GM13977 (cell line): ENCODE measurements around the gene KRTAP1-1.

Source experiments
- DNase-seq: peaks from one replicate; pipeline ENCODE4 v3.0.0; 2012; ENCODE audit warnings: low spot score
- CTCF ChIP-seq: IDR thresholded peaks from 2 replicates; pipeline ENCODE4 v1.5.1; 2012; ENCODE audit warnings: mild to moderate bottlenecking, control low read depth; ENCODE audit not compliant: insufficient read depth; ENCODE audit errors: extremely low read depth, missing control alignments
- in situ Hi-C: fragments of 300-500 bp; cut with MboI; formaldehyde crosslinking; loops from one replicate; pipeline ENCODE4 v1.12.0; 2022; ENCODE audit warnings: low sequenced_read_pairs, low pct_unique_long_range_greater_than_20kb, mixed read lengths, inconsistent platforms; ENCODE audit not compliant: unreplicated experiment

KRTAP1-1 gene

GRCh38 chr17:41015454-41015853 lies 25.8 kb downstream of the KRTAP1-1 start:
- TF ChIP-seq CTCF = no peak
- in situ Hi-C loops = no loop called here
- DNase-seq = no peak

GRCh38 chr17:41013606-41014005 lies 27.6 kb downstream of the KRTAP1-1 start:
- in situ Hi-C loops = no loop called here
- DNase-seq = no peak

GRCh38 chr17:41013181-41013580 lies 28.1 kb downstream of the KRTAP1-1 start:
- TF ChIP-seq CTCF = no peak

More at GRCh38 chr17:41013606-41014005, 27.6 kb downstream of the KRTAP1-1 start:
- no peak for TF ChIP-seq CTCF

GRCh38 chr17:41012326-41013120 lies 28.7 kb downstream of the KRTAP1-1 start:
- in situ Hi-C loops = no loop called here
- no peak for TF ChIP-seq CTCF
- DNase-seq = no peak

More at GRCh38 chr17:41013181-41013580, 28.1 kb downstream of the KRTAP1-1 start:
- in situ Hi-C loops = no loop called here
- DNase-seq = no peak

- no peak for TF ChIP-seq CTCF
- in situ Hi-C loops = no loop called here
Observed at GRCh38 chr17:41010441-41010840, 30.8 kb downstream of the KRTAP1-1 start.

GRCh38 chr17:41009936-41010335 lies 31.3 kb downstream of the KRTAP1-1 start:
- in situ Hi-C loops = no loop called here
- no peak for DNase-seq

More at GRCh38 chr17:41010441-41010840, 30.8 kb downstream of the KRTAP1-1 start:
- no peak for DNase-seq

More at GRCh38 chr17:41009936-41010335, 31.3 kb downstream of the KRTAP1-1 start:
- no peak for TF ChIP-seq CTCF
